Skeletal muscle cell (primary cell): Measurements from ENCODE around the gene ANKLE2.

Experiments
- DNase-seq: peaks from one replicate; pipeline ENCODE4 v3.0.0-alpha.2; 2010; ENCODE audit warnings: low read depth
- H3K4me3 ChIP-seq: 2 replicates; pipeline ENCODE4 v1.5.1; 2011; ENCODE audit warnings: low read depth, mild to moderate bottlenecking, control low read depth, low read length, moderate library complexity

Gene ANKLE2

DNA sequence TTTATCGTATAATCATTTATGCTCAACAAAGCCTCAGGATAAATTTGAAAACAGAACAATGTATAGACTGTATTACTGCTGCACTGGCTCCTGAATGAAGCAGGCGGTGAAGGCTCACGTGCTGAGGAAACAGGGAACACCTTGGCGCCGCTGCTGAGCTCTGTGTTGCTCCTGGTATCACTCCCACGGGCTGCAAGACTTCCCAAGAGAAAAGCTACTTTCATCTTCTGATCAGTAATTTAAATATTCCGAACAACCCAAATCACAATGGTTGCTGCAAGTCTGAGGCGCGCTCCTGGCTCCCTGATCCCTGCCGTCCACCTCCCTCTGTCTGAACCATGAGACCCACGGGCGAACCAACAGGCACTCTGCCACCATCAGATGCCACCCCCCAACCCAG lies 35.2 kb downstream of the ANKLE2 start:
- H3K4me3 ChIP-seq, result no peak overlapping the region
- no peak for DNase-seq

DNA sequence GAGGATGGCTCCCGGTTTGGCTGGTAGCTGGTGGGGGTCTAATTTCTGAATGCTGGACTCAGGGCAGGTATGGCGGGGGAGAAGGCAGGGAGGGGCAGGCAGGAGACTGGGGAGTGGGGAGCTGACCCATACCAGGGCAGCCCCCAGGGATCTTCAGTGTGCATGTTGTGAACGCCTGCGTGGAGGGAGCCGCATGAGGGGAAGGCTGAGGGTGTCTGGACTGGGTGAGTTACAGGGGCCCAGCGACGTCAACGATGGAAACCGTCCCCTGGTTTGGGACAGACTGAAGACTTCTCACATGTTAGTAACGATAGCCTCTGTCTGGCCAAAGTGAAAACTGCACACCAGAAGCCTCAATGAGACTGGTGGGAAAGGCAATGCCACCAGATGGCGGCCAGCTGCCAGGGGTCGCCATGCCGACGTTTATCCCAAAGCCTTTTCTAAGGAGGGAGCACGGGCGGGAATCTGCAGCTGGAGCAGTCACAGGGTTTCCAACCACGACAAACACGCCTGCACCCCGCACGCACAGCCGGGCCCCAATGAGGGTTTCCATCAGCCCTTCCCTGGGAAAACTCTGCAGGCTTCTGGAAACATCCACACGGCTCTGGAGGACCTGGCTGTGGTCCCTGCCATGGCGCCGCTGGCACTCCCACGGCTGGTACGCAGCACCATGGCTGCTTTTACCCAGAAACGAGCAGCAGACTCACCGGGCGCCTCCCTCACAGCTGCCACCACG lies 37.0 kb downstream of the ANKLE2 start:
- no peak overlapping the region for H3K4me3 ChIP-seq
- peak; percentile 3 for DNase-seq

DNA sequence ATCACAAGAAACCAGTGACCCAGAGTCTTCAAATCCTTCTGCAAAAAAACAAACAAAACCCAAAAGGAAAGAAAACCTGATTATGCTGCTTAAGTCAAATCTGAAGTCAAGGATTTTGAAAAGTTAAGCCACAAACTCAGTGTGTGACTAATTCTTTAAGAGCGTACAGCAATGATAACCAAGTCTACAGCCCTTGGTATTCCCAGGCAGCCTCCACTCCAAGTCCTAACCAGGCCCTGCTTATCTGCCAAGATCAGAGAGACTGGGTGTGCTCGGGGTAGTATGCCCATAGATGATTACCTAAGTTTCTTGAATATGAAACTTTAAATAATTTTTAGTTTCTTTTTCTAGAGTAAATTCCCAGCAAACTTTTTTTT lies 37.9 kb downstream of the ANKLE2 start:
- DNase-seq, result no peak
- no peak overlapping the region for H3K4me3 ChIP-seq

DNA sequence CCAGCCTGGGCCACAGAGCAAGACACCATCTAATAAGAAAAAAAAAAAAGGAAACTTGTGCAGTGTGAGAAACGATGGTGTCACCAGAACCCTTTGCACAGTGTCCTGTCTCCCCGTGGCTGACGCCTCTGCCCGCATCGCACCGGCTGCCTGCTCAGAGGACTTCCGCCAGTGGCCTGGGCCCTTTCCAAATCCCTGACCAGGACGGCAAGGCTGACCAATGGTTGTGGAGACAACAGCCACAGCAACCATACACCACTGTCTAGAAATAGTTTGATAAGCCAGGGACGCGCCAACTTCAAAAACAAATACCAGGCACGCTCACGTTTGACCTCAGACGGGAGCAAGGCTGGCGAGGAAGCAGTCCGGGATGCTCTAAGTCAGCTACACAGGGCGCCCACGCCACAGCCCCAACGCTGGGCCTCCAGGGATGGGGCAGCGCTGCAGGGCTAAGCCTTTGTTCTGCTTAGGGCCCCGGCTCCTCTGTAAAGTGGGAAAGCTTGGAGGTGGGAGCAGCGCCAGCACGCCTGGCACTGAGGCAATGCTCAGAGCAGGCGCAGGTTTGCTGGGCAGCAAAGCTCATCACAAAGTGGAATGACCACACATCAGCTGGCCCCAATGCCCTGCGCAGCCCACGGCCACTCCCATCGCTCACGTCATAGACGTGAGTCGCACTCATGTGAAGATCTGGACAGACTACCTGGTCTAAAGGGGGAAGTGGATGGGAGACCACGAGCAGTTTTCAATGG lies 38.4 kb downstream of the ANKLE2 start:
- H3K4me3 ChIP-seq, result no peak overlapping the region
- no peak for DNase-seq

DNA sequence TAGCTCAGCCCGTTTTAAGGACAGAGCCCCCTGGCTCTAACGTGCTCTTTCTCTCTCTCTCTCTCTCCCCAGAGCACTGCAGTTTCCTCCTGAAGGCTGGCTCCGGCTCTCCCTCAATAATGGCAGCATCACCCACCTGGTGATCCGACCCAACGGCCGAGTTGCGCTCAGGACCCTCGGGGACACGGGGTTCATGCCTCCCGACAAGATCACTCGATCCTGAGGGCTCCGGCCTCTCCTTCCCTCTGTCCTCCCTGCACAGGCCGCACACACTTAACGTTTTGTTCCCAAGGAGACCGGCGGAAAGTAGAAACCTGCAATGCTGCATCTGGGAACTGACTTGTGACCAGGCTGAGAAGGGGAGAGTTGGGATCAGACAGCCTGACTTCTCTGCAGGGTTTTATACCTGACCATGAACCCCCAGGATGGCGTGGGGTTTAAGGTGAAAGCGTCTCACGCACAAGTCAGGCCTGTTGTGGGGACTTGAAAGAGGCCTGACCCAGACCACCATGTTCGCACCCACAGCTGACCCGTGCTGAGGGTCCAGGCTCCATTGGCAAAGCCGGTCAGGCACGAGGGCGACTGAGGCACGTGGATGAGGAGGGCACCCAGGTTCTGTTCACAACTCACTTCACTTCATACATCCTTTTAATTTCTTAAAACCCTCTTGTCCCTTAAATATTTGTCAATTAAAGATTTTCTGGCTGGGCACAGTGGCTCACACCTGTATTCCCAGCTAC lies 40.9 kb downstream of the ANKLE2 start:
- DNase-seq, result no peak
- no peak overlapping the region for H3K4me3 ChIP-seq

DNA sequence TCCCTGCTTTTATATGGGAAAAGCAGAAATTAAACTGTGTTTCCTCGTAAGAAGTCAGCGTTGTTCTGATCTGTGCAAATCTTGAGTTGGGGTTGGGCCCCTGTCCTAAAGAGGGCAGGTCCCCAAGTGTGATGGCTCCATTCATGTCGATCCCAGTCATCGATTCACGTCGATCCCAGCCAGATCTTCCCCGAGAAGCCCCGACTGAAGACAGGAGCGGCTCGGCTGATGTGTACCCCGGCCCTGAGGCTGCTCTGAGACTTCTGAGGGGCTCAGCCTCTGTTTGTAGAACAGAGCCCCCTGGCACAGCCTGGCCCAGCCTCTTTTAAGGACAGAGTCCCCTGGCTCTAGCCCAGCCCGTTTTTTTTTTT lies 41.7 kb downstream of the ANKLE2 start:
- no peak for DNase-seq
- H3K4me3 ChIP-seq, result no peak overlapping the region

DNA sequence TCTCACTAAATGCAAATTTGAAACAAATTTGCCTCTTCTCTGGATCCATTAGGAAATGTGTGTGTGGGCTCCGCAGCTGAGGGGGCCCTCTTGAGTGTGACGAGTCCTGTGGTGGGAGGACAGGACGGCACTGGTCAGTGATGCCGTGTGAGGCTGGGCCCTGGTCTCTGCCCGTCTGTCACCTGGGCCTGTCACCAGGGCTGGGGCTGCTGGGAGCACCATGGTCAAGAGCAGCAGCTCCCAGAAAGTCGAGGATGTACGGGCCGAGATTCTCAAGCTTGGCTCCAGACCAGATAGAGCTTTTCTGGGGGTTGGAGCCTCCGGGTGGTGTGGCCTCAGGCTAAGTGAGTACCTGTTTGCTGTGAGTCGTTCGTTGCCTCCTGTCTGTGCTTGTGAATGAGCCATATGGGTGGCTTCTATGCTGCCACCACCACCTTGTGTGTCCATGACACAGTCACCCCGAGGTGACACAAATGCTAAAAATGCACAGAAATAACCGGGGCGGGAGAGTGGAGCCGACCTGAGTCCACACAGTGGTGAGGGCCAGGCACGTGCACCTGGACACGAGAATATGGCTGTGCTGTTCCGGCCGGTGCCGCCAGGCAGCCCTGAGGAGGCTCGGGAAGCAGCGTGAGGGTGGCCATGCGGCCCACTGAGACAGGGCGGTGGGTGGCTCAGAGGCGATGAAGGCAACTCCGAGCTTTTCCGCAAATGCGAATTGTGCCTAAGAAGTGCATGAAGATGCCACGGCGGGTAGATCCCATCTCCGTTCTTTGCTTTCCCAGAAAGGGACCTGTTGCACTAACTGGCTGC lies 42.3 kb downstream of the ANKLE2 start:
- no peak overlapping the region for H3K4me3 ChIP-seq
- no peak for DNase-seq

DNA sequence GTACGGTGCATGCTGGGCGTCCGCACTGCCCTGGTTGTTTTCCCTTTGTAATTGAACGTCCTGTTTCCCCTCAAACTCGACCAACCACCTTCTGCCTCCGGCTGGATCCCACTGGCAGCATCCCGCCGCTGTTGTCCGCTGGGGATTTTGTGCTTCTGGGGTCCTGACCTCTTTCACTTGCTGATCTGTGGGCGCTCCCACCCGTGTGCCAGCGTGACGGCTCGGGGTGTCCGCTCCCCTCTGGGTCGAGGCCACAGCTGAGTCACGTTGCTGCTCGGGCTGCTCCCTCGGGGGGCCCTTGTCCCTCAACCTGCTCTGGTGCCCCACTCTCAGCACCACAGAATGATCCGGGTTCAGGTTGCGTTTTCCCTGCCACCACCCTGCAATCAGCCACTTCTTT lies 43.0 kb downstream of the ANKLE2 start:
- DNase-seq, result no peak
- H3K4me3 ChIP-seq, result no peak overlapping the region

DNA sequence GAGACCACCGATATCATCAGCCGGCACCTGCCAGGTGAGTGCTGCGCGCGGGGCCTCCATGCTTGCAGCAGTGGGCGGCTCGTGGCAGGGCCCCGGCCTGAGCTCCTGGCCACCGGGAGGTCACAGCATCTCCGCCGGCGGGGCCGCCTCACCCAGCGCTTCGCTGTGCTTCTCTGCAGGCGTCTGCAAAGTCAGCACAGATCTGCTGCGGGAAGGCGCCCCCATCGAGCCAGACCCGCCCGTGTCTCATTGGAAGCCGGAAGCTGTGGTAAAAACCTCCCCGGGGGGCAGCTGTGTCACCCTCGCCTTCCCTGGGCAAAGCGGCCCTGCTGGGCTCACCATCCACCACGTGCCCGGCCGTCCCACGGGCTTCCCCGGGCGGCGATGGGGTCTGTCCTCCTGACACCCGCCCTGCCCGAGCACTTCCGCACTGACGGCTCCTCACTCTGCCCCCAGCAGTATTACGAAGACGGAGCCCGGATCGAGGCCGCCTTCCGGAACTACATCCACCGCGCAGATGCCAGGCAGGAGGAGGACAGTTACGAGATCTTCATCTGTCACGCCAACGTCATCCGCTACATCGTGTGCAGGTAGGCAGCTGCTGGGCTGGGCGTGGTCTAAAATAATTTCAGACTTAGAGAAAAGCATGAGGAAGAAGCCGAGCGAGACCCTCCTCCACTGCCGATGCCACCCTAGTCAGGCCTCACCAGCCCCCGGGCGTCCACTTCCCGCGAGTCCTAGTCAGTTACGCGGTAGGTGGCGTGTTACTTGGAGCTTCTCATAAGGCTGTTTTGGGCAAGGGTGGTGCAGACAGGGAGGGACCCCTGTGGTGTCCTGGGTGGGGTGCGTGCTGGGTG lies 43.9 kb downstream of the ANKLE2 start:
- H3K4me3 ChIP-seq, result no peak overlapping the region
- DNase-seq, result no peak

DNA sequence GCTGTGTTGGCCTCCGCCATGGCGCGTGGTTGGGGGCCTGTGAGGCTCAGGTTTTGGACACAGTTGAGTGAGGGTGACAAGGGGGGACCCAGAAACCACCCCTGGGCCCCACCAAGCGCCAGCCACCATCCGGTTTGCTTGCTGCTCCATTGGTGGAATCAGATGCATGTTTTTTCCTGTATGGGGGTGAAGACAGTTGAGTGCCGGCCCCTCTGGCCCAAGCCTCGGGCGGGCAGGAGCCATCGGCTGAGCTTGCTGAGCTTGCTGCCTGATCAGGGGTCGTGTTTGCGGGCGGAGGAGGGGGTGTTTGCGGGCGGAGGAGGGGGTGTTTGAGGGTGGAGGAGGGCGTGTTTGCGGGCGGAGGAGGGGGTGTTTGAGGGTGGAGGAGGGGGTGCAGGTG lies 44.6 kb downstream of the ANKLE2 start:
- H3K4me3 ChIP-seq, result no peak overlapping the region
- no peak for DNase-seq

DNA sequence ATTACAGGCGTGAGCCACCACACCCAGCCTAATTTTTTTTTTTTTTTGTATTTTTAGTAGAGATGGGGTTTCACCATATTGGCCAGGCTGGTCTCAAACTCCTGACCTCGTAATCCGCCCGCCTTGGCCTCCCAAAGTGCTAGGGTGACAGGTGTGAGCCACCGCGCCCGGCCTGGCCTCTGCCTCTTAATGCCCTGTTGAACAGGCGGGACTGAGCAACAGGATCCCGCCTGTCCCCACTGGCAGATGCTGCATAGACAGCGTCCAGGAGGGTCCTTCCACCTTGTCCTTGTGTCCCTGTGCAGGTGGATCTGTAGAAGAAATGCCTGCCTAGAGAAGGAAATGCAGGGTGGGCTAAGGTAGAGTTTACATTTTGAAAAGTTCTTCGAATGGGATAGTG lies 45.3 kb downstream of the ANKLE2 start:
- no peak for DNase-seq
- H3K4me3 ChIP-seq, result no peak overlapping the region

DNA sequence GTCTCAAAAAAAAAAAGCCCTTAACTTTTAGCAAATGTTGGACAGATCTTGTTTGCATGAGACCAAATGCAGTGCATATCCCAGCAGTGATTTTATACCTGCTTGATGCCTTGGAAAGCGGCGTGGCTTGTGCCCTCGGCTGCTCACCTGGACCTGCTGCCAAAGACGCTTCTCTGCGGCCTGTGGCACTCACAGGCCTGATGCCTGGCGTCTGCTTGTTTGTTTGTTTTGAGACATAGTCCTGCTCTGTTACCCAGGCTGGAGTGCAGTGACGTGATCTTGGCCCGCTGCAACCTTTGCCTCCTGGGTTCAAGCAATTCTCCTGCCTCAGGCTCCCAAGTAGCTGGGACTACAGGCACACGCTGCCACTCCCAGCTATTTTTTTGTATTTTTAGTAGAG lies 45.8 kb downstream of the ANKLE2 start:
- DNase-seq, result no peak
- no peak overlapping the region for H3K4me3 ChIP-seq

DNA sequence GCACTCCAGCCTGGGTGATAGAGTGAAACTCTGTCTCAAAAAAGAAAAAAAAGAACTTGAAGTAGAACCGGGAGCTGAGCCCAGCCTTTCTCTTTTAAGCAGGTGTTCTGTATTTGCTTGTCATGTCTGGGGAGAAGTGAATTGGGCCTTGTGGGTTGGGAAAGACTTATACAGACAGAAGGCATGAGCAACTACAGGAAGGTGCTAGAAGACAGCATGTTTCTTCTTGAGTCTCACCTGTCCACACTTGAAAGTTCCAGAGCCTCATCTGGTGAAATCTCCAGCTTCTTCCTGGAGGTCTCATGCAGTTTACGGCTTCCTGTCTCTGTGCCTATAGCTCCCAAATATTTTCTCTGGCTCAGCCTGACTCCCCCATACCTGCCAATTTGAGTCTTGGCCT lies 48.5 kb downstream of the ANKLE2 start:
- H3K4me3 ChIP-seq, result no peak overlapping the region
- DNase-seq, result no peak

DNA sequence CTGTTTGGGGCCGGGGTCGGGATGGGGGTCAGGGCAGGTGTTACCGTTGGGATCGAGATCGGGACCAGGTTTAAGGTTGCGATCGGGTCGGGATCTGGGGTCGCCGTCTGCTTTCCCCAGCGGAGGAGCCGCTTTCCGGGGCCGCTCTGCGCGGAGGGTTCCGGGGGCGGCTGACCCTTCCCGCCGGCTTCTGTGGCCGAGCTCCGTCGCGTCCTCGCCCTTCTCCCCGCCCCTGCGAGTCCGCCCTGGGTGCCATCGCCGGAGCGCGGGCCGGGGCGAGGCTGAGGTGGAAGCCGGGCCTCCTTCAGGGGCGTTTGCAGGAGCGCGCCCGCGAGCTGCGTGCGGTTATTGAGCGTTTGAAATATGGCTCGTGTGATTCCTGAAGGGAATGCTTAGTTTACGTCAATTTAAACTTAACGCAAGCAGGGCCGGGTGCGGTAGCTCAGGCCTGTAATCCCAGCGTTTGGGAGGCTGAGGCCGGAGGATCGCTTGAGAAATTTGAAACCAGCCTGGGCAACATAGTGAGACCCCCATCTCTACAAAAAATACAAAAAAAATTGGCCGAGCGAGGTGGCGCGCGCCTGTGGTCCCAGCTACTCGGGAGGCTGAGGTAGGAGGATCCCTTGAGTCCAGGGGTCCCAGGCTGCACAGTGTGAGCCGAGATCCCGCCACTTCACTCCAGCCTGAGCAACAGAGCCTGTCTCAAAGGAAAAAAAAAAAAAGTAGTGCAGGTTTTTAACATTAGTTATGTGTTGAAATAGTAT lies 50.4 kb downstream of the ANKLE2 start:
- DNase-seq, result no peak
- H3K4me3 ChIP-seq, result peak overlapping the region; percentile 65

DNA sequence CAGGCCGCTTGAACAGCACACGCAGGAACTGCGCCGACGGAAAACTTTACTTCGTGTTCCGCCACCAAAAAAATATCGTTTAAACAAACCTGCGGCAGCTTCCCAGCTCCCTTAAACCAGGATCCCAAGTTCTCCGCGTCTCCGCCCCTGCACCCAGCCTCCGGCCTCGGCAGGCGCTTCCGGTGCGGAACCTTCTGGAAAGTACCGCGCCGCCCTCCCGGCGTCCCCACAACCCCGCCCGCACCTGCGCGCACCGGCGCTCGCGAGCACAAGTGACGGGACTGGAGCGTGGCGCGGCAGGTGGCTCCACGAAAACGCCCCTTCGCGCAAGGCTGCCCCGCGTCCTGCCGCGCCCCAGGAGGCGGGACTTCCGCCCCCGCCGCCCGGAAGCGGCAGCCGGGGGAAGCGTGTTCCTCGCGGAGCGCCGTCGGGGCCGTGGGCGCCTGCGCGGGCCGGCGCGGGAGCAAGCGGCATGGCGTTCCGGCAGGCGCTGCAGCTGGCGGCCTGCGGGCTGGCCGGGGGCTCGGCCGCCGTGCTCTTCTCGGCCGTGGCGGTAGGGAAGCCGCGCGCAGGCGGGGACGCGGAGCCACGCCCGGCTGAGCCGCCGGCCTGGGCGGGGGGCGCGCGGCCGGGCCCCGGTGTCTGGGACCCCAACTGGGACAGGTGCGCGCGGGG lies 51.1 kb downstream of the ANKLE2 start, which contains the start of gene PGAM5:
Gene PGAM5, plus strand, starts transcription at position 438 of the 675 bp plus-strand sequence. Its CDS starts 35 bp downstream, at position 473.
- peak; percentile 35 for DNase-seq

DNA sequence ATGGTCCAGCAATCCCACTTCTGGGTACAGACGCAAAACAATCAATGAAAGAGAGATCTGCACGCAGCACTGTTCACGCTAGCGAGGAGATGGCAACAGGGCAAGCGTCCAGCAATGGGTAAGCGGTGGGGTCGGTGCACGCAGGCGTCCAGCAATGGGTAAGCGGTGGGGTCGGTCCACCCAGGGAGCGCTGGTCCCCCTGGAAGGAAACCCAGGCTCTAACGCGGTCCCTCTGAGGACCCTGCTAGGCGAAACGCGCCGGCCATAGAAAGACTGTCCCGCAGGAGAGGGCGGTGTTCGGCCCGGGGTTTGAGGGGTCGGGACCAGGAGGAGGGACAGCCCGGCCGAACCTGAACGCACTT lies 51.6 kb downstream of the ANKLE2 start:
- DNase-seq, result no peak
- H3K4me3 ChIP-seq, result peak overlapping the region; percentile 65

More for the DNA sequence above, 51.1 kb downstream of the ANKLE2 start, which contains the start of gene PGAM5:
- H3K4me3 ChIP-seq, result peak within 1 kb of the TSS; percentile 65

DNA sequence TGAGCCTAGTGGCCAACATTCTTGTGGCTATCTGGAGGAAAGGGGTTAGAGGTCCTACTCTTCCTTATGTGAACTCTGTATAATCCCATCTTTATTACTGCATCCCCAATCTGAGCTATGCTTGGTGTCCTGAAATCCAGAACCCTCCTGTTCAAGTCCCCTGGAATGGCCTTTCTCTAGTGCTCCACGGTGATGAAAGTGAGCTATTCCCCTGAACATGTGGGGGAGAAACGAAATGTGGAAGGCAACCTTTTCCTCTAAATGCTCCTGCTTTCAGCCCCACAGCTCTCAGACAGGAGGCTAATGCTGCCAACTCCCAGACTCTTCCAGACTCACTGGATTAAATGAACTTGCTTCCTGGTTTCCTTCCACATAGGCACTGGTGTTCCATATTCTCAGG lies 53.5 kb downstream of the ANKLE2 start:
- DNase-seq, result no peak

DNA sequence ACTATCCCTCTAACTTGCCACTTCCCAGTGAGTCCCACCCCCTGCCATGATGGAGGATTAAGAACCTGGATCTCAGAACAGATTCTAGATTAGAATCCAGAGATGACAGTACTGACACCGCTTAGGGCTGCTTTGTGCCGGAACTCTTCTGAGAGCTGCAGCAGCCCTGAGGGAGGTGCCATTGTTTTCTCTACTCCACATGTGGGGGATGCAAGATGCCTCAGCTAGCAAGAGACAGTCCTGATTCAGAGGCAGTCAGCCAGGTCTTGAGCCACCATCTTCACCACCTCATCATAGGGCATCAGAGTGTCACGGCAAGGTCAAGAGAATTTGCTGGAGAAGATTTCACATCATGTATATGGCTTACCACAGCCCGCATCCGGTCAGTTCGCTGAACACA lies 54.4 kb downstream of the ANKLE2 start:
- H3K4me3 ChIP-seq, result no peak overlapping the region

More for the DNA sequence above, 53.5 kb downstream of the ANKLE2 start:
- no peak overlapping the region for H3K4me3 ChIP-seq

More for the DNA sequence above, 54.4 kb downstream of the ANKLE2 start:
- no peak for DNase-seq
